ENCODE measurements around the gene SBNO1. TPM values are rescaled to one million over a fixed set of nuclear protein-coding genes. Genes with fewer than 3 reads are reported as not detected.
"Not testable (repeated sequence)": the region's sequence is repeated elsewhere in the genome, so short reads cannot be mapped to it uniquely, and the experiment has no call there.

The SBNO1 gene
- total and polyA plus RNA-seq, 2 donors (not counting 3 experiments of a cell fraction or from before 2014, with no cell fraction given): 4.8 to 34.2 TPM

DNA sequence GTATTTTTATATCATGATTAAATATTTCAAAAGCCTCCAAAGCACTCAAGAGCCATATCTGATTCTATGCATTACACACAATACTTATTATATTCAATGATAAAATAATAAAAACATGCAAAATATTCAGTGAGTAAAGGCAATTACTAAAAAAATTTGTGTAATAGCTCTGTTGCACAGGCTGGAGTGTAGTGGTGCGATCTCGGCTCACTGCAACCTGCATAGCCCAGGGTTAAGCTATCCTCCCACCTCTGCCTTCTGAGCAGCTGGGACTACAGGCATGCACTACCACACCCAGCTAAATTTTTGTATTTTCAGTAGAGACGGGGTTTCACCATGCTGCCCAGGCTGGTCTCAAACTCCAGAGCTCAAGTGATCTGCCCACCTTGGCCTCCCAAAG lies 45.4 kb downstream of the SBNO1 start:
- BruUV-seq (replicated peaks): no TSS peak
- Histone ChIP-seq H3K27ac (ENCODE audit: insufficient read depth, low read depth, low read length) (no peak overlapping the region), H4K20me1 (replicated peaks; ENCODE audit: control insufficient read depth, extremely low read depth, insufficient read depth, low read length) (no peaks in the 10 kb centered on the region), H3K4me3 (replicated peaks in 1 of 3; ENCODE audit: insufficient read depth in 1 of 3, low read depth in 1 of 3, low read length in 3 of 3) (no peak overlapping the region), H3K36me3 (ENCODE audit: control insufficient read depth in 2 of 2, extremely low read depth in 1 of 2, insufficient read depth in 2 of 2, low read length in 2 of 2) (peaks cover 20 to 29% of the 10 kb centered on the region in 2 experiments), H3K9me3 (replicated peaks; ENCODE audit: control insufficient read depth, insufficient read depth, low read length) (no peaks in the 10 kb centered on the region), H3K4me2 (ENCODE audit: insufficient read depth, low read length) (no peak overlapping the region), H3K79me2 (ENCODE audit: control insufficient read depth, insufficient read depth, low read length) (no peaks in the 10 kb centered on the region), H3K27me3 (ENCODE audit: control insufficient read depth in 2 of 2, insufficient read depth in 2 of 2, low read length in 2 of 2) (no peaks in the 10 kb centered on the region), H2AFZ (ENCODE audit: low read depth, low read length) (no peak overlapping the region), H3K4me1 (ENCODE audit: control insufficient read depth, extremely low read depth, insufficient read depth, low read length) (no peaks in the 10 kb centered on the region), H3K9me1 (replicated peaks; ENCODE audit: control insufficient read depth, extremely low read depth, insufficient read depth, low read length) (no peaks in the 10 kb centered on the region), H3K9ac (replicated peaks; ENCODE audit: extremely low read depth, insufficient read depth, low read length) (no peak overlapping the region)
- no peak for DNase-seq (ENCODE audit: low read depth, low spot score)
- dilution Hi-C loops (cut with MboI; ENCODE audit: extremely low pct_ligation_motif_present, low sequenced_read_pairs): no loop called here
- ChIA-PET CTCF (no interaction called here), POLR2A (no interaction called here)
- TF ChIP-seq, protein P1, sequence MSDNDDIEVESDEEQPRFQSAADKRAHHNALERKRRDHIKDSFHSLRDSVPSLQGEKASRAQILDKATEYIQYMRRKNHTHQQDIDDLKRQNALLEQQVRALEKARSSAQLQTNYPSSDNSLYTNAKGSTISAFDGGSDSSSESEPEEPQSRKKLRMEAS (IDR thresholded peaks at IDR 0.05; ENCODE audit: insufficient read depth, insufficient read length): no peak
- TF ChIP-seq JUN (IDR thresholded peaks at IDR 0.05; ENCODE audit: borderline replicate concordance, insufficient read depth, insufficient read length, low read depth) (no peak), GATA2 (IDR thresholded peaks at IDR 0.05; ENCODE audit: insufficient read depth, insufficient read length, low read depth, low read length) (no peak), FOS (IDR thresholded peaks at IDR 0.05; ENCODE audit: borderline replicate concordance, insufficient read depth, low read length) (no peak)
- intact Hi-C loops (cut with micrococcal nuclease): no loop called here
- FAIRE-seq: no peak

DNA sequence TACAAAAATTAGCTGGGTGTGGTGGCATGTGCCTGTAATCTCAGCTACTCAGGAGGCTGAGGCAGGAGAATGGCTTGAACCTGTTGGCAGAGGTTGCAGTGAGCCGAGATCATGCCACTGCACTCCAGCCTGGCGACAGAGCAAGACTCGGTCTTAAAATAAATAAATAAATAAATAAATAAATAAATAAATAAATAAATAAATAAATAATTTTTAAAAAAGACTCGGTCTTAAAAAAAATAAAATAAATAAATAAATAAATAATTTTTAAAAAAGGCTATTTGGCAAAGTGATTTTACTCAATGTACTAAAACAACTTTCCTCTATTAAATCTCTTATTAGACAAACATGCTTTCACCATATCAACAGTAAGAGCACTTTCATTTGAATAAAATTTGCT lies 51.6 kb downstream of the SBNO1 start:
- POLR2A ChIA-PET: not testable (repeated sequence)

More for the DNA sequence above, 51.6 kb downstream of the SBNO1 start:
- BruUV-seq (replicated peaks); H3K27ac ChIP-seq (ENCODE audit: insufficient read depth, low read depth, low read length); H3K9me3 ChIP-seq (replicated peaks; ENCODE audit: control insufficient read depth, insufficient read depth, low read length); H3K79me2 ChIP-seq (ENCODE audit: control insufficient read depth, insufficient read depth, low read length); H3K4me1 ChIP-seq (ENCODE audit: control insufficient read depth, extremely low read depth, insufficient read depth, low read length); DNase-seq (ENCODE audit: low read depth, low spot score); H3K4me2 ChIP-seq (ENCODE audit: insufficient read depth, low read length); dilution Hi-C loops (cut with MboI; ENCODE audit: extremely low pct_ligation_motif_present, low sequenced_read_pairs); intact Hi-C loops (cut with micrococcal nuclease); FAIRE-seq; H3K9ac ChIP-seq (replicated peaks; ENCODE audit: extremely low read depth, insufficient read depth, low read length); H3K27me3 ChIP-seq (ENCODE audit: control insufficient read depth in 2 of 2, insufficient read depth in 2 of 2, low read length in 2 of 2); H2AFZ ChIP-seq (ENCODE audit: low read depth, low read length); H3K4me3 ChIP-seq (replicated peaks in 1 of 3; ENCODE audit: insufficient read depth in 1 of 3, low read depth in 1 of 3, low read length in 3 of 3); H3K9me1 ChIP-seq (replicated peaks; ENCODE audit: control insufficient read depth, extremely low read depth, insufficient read depth, low read length); H4K20me1 ChIP-seq (replicated peaks; ENCODE audit: control insufficient read depth, extremely low read depth, insufficient read depth, low read length): not testable (repeated sequence)
- CTCF ChIA-PET: interaction anchor here (0.8 to 1.2 kb wide), 3 partner anchors 53 to 307 kb away, joined by 3 to 4 read pairs (median 4); no protein-coding TSS in a partner anchor
- H3K36me3 ChIP-seq (ENCODE audit: control insufficient read depth in 2 of 2, extremely low read depth in 1 of 2, insufficient read depth in 2 of 2, low read length in 2 of 2): peaks cover 15 to 22% of the 10 kb centered on the region in 2 experiments
